ENCODE results near the gene HOTAIR.

Gene HOTAIR

GRCh38 chr12:54005531-54005852 lies 30.7 kb upstream of the HOTAIR start:
- H3K27ac ChIP-seq: peak overlapping the region; percentile 66 to 93
- H3K27me3 ChIP-seq: no peaks in the 10 kb centered on the region
- H3K4me3 ChIP-seq: peak overlapping the region; percentile 37 to 64
- no peak for TF ChIP-seq CTCF (IDR thresholded peaks at IDR 0.05)
- intact Hi-C loops (cut with DNase I; ENCODE audit: low total_unique reads): loop anchor here (5.0 kb wide), 1 partner anchor 187 kb away; no protein-coding TSS in a partner anchor
- H3K9me3 ChIP-seq: no peaks in the 10 kb centered on the region
- H3K36me3 ChIP-seq: no peaks in the 10 kb centered on the region
- DNase-seq: no peak
- H3K4me1 ChIP-seq: peaks cover 0 to 89% (median 65%) of the 10 kb centered on the region in 4 donors

GRCh38 chr12:54004841-54005530 lies 30.2 kb upstream of the HOTAIR start:
- H3K36me3 ChIP-seq: no peaks in the 10 kb centered on the region
- intact Hi-C loops (cut with DNase I; ENCODE audit: low total_unique reads): loop anchor here (5.0 kb wide), 1 partner anchor 187 kb away; no protein-coding TSS in a partner anchor
- H3K27me3 ChIP-seq: no peaks in the 10 kb centered on the region
- H3K4me3 ChIP-seq: peak overlapping the region; percentile 37 to 64
- TF ChIP-seq CTCF (IDR thresholded peaks at IDR 0.05): no peak
- H3K27ac ChIP-seq: peak overlapping the region; percentile 66 to 93
- DNase-seq: no peak
- no peaks in the 10 kb centered on the region for H3K9me3 ChIP-seq
- peaks cover 0 to 85% (median 65%) of the 10 kb centered on the region in 4 donors for H3K4me1 ChIP-seq

GRCh38 chr12:54004063-54004840 lies 29.5 kb upstream of the HOTAIR start:
- Histone ChIP-seq H3K4me3 (peak overlapping the region; percentile 37 to 64), H3K4me1 (peaks cover 0 to 78% (median 59%) of the 10 kb centered on the region in 4 donors), H3K27me3 (no peaks in the 10 kb centered on the region), H3K9me3 (no peaks in the 10 kb centered on the region), H3K27ac (peak overlapping the region; percentile 66 to 93), H3K36me3 (no peaks in the 10 kb centered on the region)
- no peak for DNase-seq
- intact Hi-C loops (cut with DNase I; ENCODE audit: low total_unique reads): no loop called here
- TF ChIP-seq CTCF (IDR thresholded peaks at IDR 0.05): no peak

- intact Hi-C loops (cut with DNase I; ENCODE audit: low total_unique reads): no loop called here
- Histone ChIP-seq H3K36me3 (no peaks in the 10 kb centered on the region), H3K4me1 (peaks cover 0 to 82% (median 60%) of the 10 kb centered on the region in 4 donors), H3K27me3 (no peaks in the 10 kb centered on the region), H3K9me3 (no peaks in the 10 kb centered on the region), H3K27ac (peak overlapping the region; percentile 66 to 93), H3K4me3 (peak overlapping the region; percentile 64 to 76)
- DNase-seq: no peak
- no peak for TF ChIP-seq CTCF (IDR thresholded peaks at IDR 0.05)
Observed at GRCh38 chr12:54003625-54004024, 28.9 kb upstream of the HOTAIR start.

GRCh38 chr12:54002915-54003389 lies 28.2 kb upstream of the HOTAIR start:
- intact Hi-C loops (cut with DNase I; ENCODE audit: low total_unique reads): no loop called here
- H3K36me3 ChIP-seq: no peaks in the 10 kb centered on the region
- DNase-seq: no peak
- H3K27me3 ChIP-seq: no peaks in the 10 kb centered on the region
- peaks cover 0 to 82% (median 60%) of the 10 kb centered on the region in 4 donors for H3K4me1 ChIP-seq
- H3K9me3 ChIP-seq: no peaks in the 10 kb centered on the region
- peak overlapping the region; percentile 64 to 76 for H3K4me3 ChIP-seq
- peak overlapping the region; percentile 66 to 93 for H3K27ac ChIP-seq
- no peak for TF ChIP-seq CTCF (IDR thresholded peaks at IDR 0.05)

Data from tibial artery (tissue), 4 donors.